ES-I3 (cell line): ENCODE data around the gene ANKS1B.
"Not testable (repeated sequence)": the region's sequence is repeated elsewhere in the genome, so short reads cannot be mapped to it uniquely, and the experiment has no call there.

Source experiments
- H3K36me3 ChIP-seq: 2 replicates; pipeline ENCODE4 v1.6.1; 2013; ENCODE audit warnings: mild to moderate bottlenecking, low read length, control low read depth, moderate library complexity; ENCODE audit not compliant: insufficient read depth
- H3K4me1 ChIP-seq: 2 replicates; pipeline ENCODE4 v1.6.1; 2013; ENCODE audit warnings: mild to moderate bottlenecking, control low read depth, low read length; ENCODE audit not compliant: insufficient read depth
- H3K9ac ChIP-seq: 2 replicates; pipeline ENCODE4 v1.6.1; 2013; ENCODE audit warnings: low read depth, mild to moderate bottlenecking, low read length, moderate library complexity
- H3K9me3 ChIP-seq: 2 replicates; pipeline ENCODE4 v1.6.1; 2013; ENCODE audit warnings: mild to moderate bottlenecking, low read length, moderate library complexity; ENCODE audit not compliant: control insufficient read depth, insufficient read depth

ANKS1B gene

DNA sequence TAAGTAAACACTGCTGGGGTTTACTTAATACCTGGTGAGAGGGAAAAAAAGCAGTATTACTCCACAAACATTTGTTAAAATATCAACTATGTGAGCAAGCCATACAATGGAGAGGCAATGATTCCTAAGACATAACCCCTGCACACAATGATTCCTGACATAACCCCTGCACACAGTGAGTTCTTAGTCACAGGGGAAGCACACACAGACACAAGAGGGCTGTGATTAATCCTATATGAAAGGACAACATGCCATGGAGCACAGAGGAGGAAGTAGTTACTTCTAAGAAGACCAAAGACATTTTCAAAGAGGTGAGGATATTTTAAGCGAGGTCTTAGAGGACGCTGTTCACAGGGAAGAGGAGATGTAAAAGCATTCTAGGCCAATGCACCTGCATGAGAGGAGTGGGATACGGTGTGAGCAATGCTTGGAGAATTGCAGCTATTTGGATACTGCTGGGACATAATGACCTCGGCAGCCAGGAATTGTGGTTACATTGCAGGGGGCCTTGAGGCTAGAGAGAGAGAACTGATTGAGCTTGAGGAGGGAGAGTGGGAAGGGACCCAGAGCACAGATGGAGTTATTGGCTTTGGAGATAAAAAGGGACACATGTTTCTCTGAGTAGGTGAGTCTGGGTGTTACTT, 1127.7 kb downstream of the ANKS1B start:
- H3K4me1 ChIP-seq = peaks cover 47% of the 10 kb centered on the region
- H3K9me3 ChIP-seq = no peaks in the 10 kb centered on the region
- H3K36me3 ChIP-seq = no peaks in the 10 kb centered on the region
- H3K9ac ChIP-seq = no peak overlapping the region

DNA sequence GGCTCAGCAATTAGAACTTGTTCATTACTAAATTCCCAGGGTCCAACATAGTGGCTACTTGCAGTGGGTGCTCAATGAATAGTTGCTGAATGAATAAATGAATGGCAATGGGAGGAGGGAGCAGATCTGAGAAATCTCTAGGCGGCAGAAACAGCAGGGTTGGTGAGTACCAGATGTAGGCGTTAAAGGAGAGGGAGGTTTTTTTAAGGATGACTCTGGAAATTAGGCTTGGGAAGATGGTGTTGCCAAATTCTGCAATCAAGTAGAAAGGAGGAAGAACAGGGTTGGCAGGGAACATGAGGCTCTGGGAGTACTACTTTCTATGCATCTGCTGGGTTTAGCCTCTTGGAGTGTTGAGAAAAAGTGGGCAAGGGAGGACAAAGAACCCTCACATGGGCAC, 1132.6 kb downstream of the ANKS1B start:
- H3K9me3 ChIP-seq = no peaks in the 10 kb centered on the region
- no peaks in the 10 kb centered on the region for H3K36me3 ChIP-seq
- no peak overlapping the region for H3K9ac ChIP-seq
- H3K4me1 ChIP-seq = peaks cover 18% of the 10 kb centered on the region; the same call in 1 of the 2 replicates

DNA sequence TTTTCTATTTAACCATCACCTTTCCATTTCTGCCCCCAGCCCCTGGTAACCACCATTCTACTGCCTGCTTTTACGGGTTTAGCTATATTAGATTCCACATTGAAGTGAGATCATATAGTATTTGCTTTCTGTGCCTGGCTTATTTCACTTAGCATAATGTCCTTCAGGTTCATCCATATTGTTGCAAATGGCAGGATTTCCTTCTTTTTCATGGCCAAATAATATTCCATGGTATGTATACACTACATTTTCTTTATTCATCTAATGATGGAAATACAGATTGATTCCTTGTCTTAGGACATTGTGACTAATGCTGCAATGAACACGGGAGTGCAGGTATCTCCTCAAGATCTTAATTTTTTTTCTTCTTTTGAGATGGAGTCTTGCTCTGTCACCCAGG, 1137.5 kb downstream of the ANKS1B start:
- no peaks in the 10 kb centered on the region for H3K36me3 ChIP-seq
- H3K4me1 ChIP-seq = no peaks in the 10 kb centered on the region
- H3K9me3 ChIP-seq = no peaks in the 10 kb centered on the region
- H3K9ac ChIP-seq = no peak overlapping the region

DNA sequence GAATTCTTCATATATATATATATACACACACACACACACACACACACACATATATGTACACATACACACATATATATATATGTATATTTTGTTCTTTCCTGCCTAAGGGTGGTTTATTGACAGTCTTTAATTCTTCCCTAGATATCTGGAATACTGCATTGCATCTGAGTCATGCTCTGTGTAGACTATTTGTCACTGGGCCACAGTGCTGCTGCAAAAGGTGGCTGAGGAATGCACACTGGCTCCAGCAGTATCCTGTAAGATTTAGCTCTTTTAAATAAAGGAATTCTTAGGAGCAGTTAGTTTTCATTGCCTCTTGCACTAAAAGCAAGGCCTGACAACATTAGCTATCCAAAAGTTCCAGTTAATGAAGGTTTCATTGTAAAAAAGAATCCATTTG, 1138.8 kb downstream of the ANKS1B start:
- Histone ChIP-seq H3K36me3 (no peaks in the 10 kb centered on the region), H3K9me3 (no peaks in the 10 kb centered on the region), H3K9ac (no peak overlapping the region), H3K4me1 (no peaks in the 10 kb centered on the region)

DNA sequence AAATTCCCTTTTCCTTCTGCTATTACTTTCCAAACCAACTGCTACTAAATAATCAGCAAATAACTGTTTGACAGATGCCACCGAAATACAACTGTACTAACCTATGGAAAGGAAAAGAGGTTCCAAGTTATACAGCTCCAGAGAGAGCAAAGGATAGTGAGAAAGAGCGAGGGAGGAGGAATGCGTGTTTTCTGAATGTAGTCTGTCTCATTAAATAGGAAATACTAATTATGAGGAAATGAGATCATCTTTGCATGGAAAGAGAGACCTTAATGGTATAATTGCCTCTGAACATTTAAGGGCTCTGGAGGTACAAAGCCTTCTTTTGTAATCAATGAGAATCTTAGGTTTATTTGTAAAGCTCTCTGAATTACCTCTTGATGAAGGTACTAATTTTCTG, 1144.4 kb downstream of the ANKS1B start:
- Histone ChIP-seq H3K4me1 (peaks cover 4% of the 10 kb centered on the region; the same call in 1 of the 2 replicates), H3K9me3 (no peaks in the 10 kb centered on the region), H3K36me3 (no peaks in the 10 kb centered on the region), H3K9ac (no peak overlapping the region)

- no peaks in the 10 kb centered on the region for H3K36me3 ChIP-seq
- H3K9me3 ChIP-seq = no peaks in the 10 kb centered on the region
- peaks cover 4% of the 10 kb centered on the region; the same call in 1 of the 2 replicates for H3K4me1 ChIP-seq
- H3K9ac ChIP-seq = no peak overlapping the region
Observed at GRCh38 chr12:98838231-98838647, 1146.5 kb downstream of the ANKS1B start.

GRCh38 chr12:98837134-98837752, 1147.5 kb downstream of the ANKS1B start:
- not testable (repeated sequence) for H3K4me1 ChIP-seq, H3K9ac ChIP-seq, H3K9me3 ChIP-seq, H3K36me3 ChIP-seq

- Histone ChIP-seq H3K9me3 (no peaks in the 10 kb centered on the region), H3K36me3 (no peaks in the 10 kb centered on the region), H3K4me1 (no peaks in the 10 kb centered on the region), H3K9ac (no peak overlapping the region)
Observed at GRCh38 chr12:98830657-98831056, 1154.1 kb downstream of the ANKS1B start.

GRCh38 chr12:98828802-98829600, 1155.7 kb downstream of the ANKS1B start:
- Histone ChIP-seq H3K4me1 (no peaks in the 10 kb centered on the region; the same call in 1 of the 2 replicates), H3K36me3 (no peaks in the 10 kb centered on the region), H3K9ac (no peak overlapping the region), H3K9me3 (no peaks in the 10 kb centered on the region)

GRCh38 chr12:98823012-98823411, 1161.7 kb downstream of the ANKS1B start:
- no peak overlapping the region for H3K9ac ChIP-seq
- peaks cover 10% of the 10 kb centered on the region for H3K4me1 ChIP-seq
- H3K36me3 ChIP-seq = no peaks in the 10 kb centered on the region
- no peaks in the 10 kb centered on the region for H3K9me3 ChIP-seq

DNA sequence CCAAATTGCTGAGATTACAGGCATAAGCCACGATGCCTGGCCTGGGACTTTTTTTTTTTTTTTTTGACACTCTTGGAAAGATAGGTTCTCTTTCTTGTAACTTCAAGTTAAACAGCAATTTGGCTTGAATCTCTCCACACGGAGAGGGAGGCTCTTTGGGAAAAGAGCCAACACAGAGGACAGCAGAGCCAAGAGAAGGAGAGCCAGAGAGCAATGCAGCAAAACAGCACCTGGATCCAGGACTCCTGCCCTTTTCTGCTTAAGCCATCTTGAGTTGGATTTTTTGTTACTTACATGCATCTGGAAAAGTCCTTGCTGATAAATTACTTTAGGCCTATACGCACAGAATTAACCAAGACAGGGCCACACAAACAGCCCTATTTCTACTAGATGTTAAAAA, 1162.9 kb downstream of the ANKS1B start:
- Histone ChIP-seq H3K36me3 (no peaks in the 10 kb centered on the region), H3K9ac (no peak overlapping the region)

GRCh38 chr12:98821232-98821631, 1163.5 kb downstream of the ANKS1B start:
- Histone ChIP-seq H3K4me1 (peaks cover 10% of the 10 kb centered on the region), H3K9ac (no peak overlapping the region), H3K36me3 (no peaks in the 10 kb centered on the region), H3K9me3 (no peaks in the 10 kb centered on the region)

More for the DNA sequence above, 1162.9 kb downstream of the ANKS1B start:
- Histone ChIP-seq H3K4me1 (peaks cover 10% of the 10 kb centered on the region), H3K9me3 (no peaks in the 10 kb centered on the region)

- no peaks in the 10 kb centered on the region for H3K9me3 ChIP-seq
- H3K4me1 ChIP-seq = peaks cover 10% of the 10 kb centered on the region
- H3K36me3 ChIP-seq = no peaks in the 10 kb centered on the region
- H3K9ac ChIP-seq = no peak overlapping the region
Observed at GRCh38 chr12:98819821-98820404, 1164.8 kb downstream of the ANKS1B start.

- Histone ChIP-seq H3K9me3 (no peaks in the 10 kb centered on the region), H3K9ac (no peak overlapping the region), H3K4me1 (peaks cover 10% of the 10 kb centered on the region), H3K36me3 (no peaks in the 10 kb centered on the region)
Observed at GRCh38 chr12:98819071-98819470, 1165.7 kb downstream of the ANKS1B start.
